Measurements from ENCODE around the gene AHCY. TPM values are rescaled to one million over a fixed set of nuclear protein-coding genes. Genes with fewer than 3 reads are reported as not detected.

AHCY gene
- total RNA-seq, 2 donors from 2014 or later = 162 to 170 TPM

DNA sequence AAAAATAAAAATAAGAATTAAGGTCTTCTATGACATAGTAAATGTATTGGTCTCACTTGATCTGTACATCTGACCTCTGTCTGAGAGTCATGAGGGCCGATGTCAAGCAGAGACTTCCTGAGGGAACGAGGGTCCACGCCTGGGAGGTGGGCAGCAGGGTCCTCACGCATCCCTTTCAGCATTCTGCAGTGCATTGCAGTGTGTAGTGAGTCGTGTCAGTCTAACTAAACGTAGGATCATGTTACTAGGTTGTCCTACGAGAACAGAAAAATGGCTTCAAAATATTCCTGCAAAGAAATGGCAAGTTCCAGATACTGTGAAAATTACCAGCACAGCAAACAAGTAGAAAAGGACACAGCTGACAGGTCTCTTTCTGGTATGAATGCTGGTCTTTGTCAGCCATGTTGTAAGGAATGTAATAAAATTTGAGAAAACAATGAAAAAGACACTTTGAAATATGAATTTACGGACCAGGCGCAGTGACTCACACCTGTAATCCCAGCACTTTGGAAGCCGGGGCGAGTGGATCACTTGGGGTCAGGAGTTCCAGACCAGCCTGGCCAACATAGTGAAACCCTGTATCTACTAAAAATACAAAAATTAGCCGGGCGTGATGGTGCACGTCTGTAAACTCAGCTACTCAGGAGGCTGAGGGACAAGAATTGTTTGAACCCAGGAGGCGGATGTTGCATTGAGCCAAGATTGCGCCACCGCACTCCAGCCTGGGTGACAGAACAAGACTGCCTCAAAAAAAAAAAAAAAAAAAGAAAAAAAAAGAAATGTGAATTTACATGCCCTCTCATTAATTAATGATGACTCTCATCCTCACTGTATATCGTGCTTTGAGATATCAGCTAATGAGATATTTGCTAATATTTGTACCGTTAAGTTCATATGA, 2.4 kb upstream of the AHCY start:
- Histone ChIP-seq H3K27me3 (replicated peaks; ENCODE audit: insufficient read depth) (no peaks in the 10 kb centered on the region), H3K36me3 (no peaks in the 10 kb centered on the region), H3K4me3 (no peak overlapping the region), H3K4me1 (replicated peaks) (peaks cover 2% of the 10 kb centered on the region), H3K27ac (peak overlapping the region; percentile 41 to 43), H3K9me3 (no peaks in the 10 kb centered on the region)
- 39% methylated on average over 19 of the region's 19 CpGs for WGBS
- DNase-seq (ENCODE audit: low spot score) = peak; percentile 60
- TF ChIP-seq POLR2AphosphoS5 (IDR thresholded peaks at IDR 0.05) = peak; percentile 21
- TF ChIP-seq, protein P1, sequence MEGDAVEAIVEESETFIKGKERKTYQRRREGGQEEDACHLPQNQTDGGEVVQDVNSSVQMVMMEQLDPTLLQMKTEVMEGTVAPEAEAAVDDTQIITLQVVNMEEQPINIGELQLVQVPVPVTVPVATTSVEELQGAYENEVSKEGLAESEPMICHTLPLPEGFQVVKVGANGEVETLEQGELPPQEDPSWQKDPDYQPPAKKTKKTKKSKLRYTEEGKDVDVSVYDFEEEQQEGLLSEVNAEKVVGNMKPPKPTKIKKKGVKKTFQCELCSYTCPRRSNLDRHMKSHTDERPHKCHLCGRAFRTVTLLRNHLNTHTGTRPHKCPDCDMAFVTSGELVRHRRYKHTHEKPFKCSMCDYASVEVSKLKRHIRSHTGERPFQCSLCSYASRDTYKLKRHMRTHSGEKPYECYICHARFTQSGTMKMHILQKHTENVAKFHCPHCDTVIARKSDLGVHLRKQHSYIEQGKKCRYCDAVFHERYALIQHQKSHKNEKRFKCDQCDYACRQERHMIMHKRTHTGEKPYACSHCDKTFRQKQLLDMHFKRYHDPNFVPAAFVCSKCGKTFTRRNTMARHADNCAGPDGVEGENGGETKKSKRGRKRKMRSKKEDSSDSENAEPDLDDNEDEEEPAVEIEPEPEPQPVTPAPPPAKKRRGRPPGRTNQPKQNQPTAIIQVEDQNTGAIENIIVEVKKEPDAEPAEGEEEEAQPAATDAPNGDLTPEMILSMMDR (IDR thresholded peaks at IDR 0.05) = no peak
- TF ChIP-seq POLR2A (IDR thresholded peaks at IDR 0.05) = no peak
- intact Hi-C loops (cut with DNase I) = loop anchor here (10.0 kb wide), 1 partner anchor 399 kb away; the partner anchor contains the start of gene TP53INP2

DNA sequence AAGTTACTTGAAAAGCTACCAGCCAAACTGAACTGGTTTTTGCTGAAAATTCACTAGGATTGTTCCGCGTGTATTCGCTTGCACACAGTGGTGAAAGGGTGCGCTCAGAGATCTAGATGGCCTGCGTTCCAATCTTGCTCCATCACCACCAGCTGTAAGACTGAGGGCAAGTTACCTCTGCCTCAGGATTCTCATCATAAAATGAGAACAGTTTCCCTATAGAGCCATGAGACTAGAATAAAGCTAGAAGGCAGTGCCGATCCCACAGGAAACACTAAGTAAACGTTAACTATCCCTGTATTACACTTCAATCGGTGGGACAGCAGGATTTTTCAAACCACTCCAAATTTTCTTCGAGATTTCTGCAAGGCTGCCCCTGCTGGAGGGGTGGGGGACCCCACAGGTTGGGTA, 838 bp downstream of the AHCY start:
- H3K4me1 ChIP-seq (replicated peaks) = peaks cover 2% of the 10 kb centered on the region
- H3K27me3 ChIP-seq (replicated peaks; ENCODE audit: insufficient read depth) = no peaks in the 10 kb centered on the region
- H3K9me3 ChIP-seq = no peaks in the 10 kb centered on the region
- no peaks in the 10 kb centered on the region for H3K36me3 ChIP-seq
- TF ChIP-seq POLR2AphosphoS5 (IDR thresholded peaks at IDR 0.05) (no peak), POLR2A (IDR thresholded peaks at IDR 0.05) (no peak)
- TF ChIP-seq, protein P1 (IDR thresholded peaks at IDR 0.05) = peak in 1 of 4 experiments; percentile 15
- H3K27ac ChIP-seq = peak overlapping the region; percentile 91 to 94
- intact Hi-C loops (cut with DNase I) = loop anchor here (5.0 to 10.0 kb wide), 2 partner anchors 110 to 402 kb away; partner anchors contain the start of gene TP53INP2
- WGBS = 27% methylated on average over 9 of the region's 9 CpGs
- peak overlapping the region; percentile 84 to 92 for H3K4me3 ChIP-seq
- no peak for DNase-seq (ENCODE audit: low spot score)

DNA sequence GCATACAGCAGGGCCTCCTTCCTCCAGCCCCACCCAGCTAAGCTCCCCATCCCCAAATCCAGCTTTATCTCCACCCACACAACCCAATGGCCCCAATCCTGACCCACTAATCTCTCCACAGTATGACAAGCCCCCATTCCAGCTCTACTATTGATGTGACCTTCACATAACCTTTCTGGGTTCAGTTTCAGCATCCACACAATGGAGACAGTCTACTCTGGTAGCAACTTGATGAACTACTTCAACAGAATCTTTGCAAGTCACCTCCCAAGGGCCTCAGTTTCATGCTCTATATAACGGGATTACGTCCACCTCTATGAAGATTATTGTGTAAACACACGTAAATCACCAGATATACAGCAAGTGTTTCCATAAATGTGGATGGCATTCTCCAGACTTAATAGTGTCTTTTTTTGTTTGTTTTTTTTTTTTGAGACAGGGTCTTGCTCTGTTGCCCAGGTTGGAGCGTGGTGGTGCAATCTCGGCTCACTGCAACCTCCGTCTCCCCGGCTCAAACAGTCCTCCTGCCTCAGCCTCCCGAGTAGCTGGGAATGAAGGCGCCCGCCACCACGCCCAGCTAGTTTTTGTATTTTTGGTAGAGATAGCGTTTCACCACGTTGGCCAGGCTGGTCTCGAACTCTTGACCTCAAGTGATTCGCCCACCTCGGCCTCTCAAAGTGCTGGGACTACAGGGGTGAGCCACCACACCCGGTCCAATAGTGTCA, 1.4 kb downstream of the AHCY start:
- WGBS = 81% methylated on average over 17 of the region's 17 CpGs
- TF ChIP-seq, protein P1 (IDR thresholded peaks at IDR 0.05) = no peak
- no peak for TF ChIP-seq POLR2AphosphoS5 (IDR thresholded peaks at IDR 0.05)
- no peak for TF ChIP-seq POLR2A (IDR thresholded peaks at IDR 0.05)

GRCh38 chr20:34300809-34301586, 2.2 kb downstream of the AHCY start:
- Histone ChIP-seq H3K4me1 (replicated peaks) (peaks cover 2% of the 10 kb centered on the region), H3K9me3 (no peaks in the 10 kb centered on the region), H3K36me3 (no peaks in the 10 kb centered on the region), H3K27ac (no peak overlapping the region), H3K27me3 (replicated peaks; ENCODE audit: insufficient read depth) (no peaks in the 10 kb centered on the region), H3K4me3 (peak overlapping the region in 1 of 2 donors; percentile 3)
- TF ChIP-seq, protein P1 (IDR thresholded peaks at IDR 0.05) = no peak
- TF ChIP-seq POLR2AphosphoS5 (IDR thresholded peaks at IDR 0.05) (no peak), POLR2A (IDR thresholded peaks at IDR 0.05) (no peak)
- DNase-seq (ENCODE audit: low spot score) = no peak
- intact Hi-C loops (cut with DNase I) = loop anchor here (5.0 to 10.0 kb wide), 2 partner anchors 109 to 404 kb away; partner anchors contain the start of gene TP53INP2
- 50% methylated on average over 7 of the region's 7 CpGs for WGBS

More for the DNA sequence above, 1.4 kb downstream of the AHCY start:
- Histone ChIP-seq H3K9me3 (no peaks in the 10 kb centered on the region), H3K36me3 (no peaks in the 10 kb centered on the region), H3K27ac (peak overlapping the region in 1 of 2 donors; percentile 94), H3K27me3 (replicated peaks; ENCODE audit: insufficient read depth) (no peaks in the 10 kb centered on the region), H3K4me1 (replicated peaks) (peaks cover 2% of the 10 kb centered on the region), H3K4me3 (peak overlapping the region in 1 of 2 donors; percentile 84)
- intact Hi-C loops (cut with DNase I) = loop anchor here (5.0 to 10.0 kb wide), 2 partner anchors 109 to 403 kb away; partner anchors contain the start of gene TP53INP2
- DNase-seq (ENCODE audit: low spot score) = no peak

All from prostate gland (tissue), 2 donors.